Right atrium auricular region (tissue), 2 donors: ENCODE data around the gene NRIP1. TPM values are rescaled to one million over a fixed set of nuclear protein-coding genes. Genes with fewer than 3 reads are reported as not detected.

ENCODE experiments used
- DNase-seq: peaks from one replicate; pipeline ENCODE4 v3.0.0-alpha.2; 2019; ENCODE audit warnings: low spot score
- H3K27ac ChIP-seq, 2 donors: fragments of 200-600 bp; sonication (generic); 1 replicate in 1 of 2; 2 replicates in 1 of 2; pipeline ENCODE4 v1.5.1; 2016 to 2019
- H3K27me3 ChIP-seq, 2 donors: fragments of 200-600 bp; sonication (generic); one replicate each; pipeline versions ENCODE4 v1.5.1 to v1.6.0; 2017 to 2019
- H3K36me3 ChIP-seq: fragments of 200-600 bp; sonication (generic); one replicate; pipeline ENCODE4 v1.5.1; 2016
- H3K4me1 ChIP-seq, 2 donors: fragments of 200-600 bp; sonication (generic); one replicate each; pipeline versions ENCODE4 v1.5.1 to v1.6.0; 2017 to 2019
- H3K4me3 ChIP-seq, 2 donors: fragments of 200-600 bp; sonication (generic); 1 replicate in 1 of 2; 2 replicates in 1 of 2; pipeline ENCODE4 v1.5.1; 2017 to 2019; ENCODE audit warnings: mild to moderate bottlenecking in 1 of 2, moderate library complexity in 1 of 2
- H3K9me3 ChIP-seq, 2 donors: fragments of 200-600 bp; sonication (generic); one replicate each; pipeline ENCODE4 v1.5.1; 2019
- total RNA-seq, 2 donors: library from RNA; depleted of rRNA; stranded (reverse); fragments of >200 nt; gene quantifications; one replicate each; pipeline ENCODE4 v1.1.0, GENCODE V29; 2016
- TF ChIP-seq, protein P1 (sequence below), 2 donors: fragments of 200-600 bp; sonication (generic); IDR thresholded peaks; one replicate each; pipeline ENCODE4 v1.5.1; 2019; ENCODE audit warnings: antibody characterized with exemption in 2 of 2

NRIP1 gene
- total RNA-seq, 2 donors from 2014 or later: 15.5 to 16.0 TPM

DNA sequence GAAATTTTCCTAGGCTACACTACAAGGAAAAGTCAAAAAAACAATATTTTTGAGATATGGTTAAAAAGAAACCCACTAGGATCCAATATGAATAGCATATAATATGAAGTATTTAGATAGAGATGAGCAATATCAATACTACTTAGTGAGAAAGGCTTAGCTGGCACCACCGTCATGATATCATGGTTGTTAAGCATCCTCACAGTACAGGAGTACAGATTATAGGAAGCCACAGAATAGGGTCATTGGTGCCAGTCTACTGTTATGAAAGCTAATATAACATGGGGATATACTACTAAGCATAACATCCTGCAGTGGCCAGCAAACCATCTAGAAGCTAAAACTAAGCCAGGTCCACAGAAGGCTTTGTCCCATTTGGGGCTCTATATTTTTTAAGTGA is 28.4 kb upstream of the NRIP1 start:
- no peak overlapping the region for H3K27ac ChIP-seq
- no peaks in the 10 kb centered on the region for H3K4me1 ChIP-seq
- H3K36me3 ChIP-seq: no peaks in the 10 kb centered on the region
- H3K9me3 ChIP-seq: no peaks in the 10 kb centered on the region
- no peak for DNase-seq
- TF ChIP-seq, protein P1, sequence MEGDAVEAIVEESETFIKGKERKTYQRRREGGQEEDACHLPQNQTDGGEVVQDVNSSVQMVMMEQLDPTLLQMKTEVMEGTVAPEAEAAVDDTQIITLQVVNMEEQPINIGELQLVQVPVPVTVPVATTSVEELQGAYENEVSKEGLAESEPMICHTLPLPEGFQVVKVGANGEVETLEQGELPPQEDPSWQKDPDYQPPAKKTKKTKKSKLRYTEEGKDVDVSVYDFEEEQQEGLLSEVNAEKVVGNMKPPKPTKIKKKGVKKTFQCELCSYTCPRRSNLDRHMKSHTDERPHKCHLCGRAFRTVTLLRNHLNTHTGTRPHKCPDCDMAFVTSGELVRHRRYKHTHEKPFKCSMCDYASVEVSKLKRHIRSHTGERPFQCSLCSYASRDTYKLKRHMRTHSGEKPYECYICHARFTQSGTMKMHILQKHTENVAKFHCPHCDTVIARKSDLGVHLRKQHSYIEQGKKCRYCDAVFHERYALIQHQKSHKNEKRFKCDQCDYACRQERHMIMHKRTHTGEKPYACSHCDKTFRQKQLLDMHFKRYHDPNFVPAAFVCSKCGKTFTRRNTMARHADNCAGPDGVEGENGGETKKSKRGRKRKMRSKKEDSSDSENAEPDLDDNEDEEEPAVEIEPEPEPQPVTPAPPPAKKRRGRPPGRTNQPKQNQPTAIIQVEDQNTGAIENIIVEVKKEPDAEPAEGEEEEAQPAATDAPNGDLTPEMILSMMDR (IDR thresholded peaks at IDR 0.05): no peak
- H3K27me3 ChIP-seq: no peaks in the 10 kb centered on the region
- H3K4me3 ChIP-seq: no peak overlapping the region

DNA sequence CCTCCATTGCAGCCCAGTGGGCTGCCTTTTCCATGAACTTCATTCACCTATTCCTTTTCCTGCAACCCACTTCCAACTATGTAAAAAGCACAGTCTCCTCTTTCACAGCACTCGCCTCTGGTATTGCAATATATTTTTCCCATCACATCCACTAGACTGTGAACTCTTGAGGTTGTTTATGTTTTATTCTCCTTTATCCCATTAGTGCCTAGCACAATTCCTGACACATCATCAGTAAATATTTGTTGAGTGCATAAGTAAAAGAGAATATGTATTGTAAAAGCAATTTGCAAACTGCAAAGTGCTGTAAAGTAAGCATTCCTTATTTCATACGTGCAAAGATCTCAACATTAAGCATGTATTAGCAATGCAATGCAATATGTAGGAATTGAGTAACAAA is 27.9 kb upstream of the NRIP1 start:
- H3K9me3 ChIP-seq: no peaks in the 10 kb centered on the region
- H3K4me3 ChIP-seq: no peak overlapping the region
- no peaks in the 10 kb centered on the region for H3K27me3 ChIP-seq
- H3K27ac ChIP-seq: no peak overlapping the region
- no peaks in the 10 kb centered on the region for H3K36me3 ChIP-seq
- TF ChIP-seq, protein P1 (IDR thresholded peaks at IDR 0.05): no peak
- H3K4me1 ChIP-seq: no peaks in the 10 kb centered on the region
- DNase-seq: no peak

DNA sequence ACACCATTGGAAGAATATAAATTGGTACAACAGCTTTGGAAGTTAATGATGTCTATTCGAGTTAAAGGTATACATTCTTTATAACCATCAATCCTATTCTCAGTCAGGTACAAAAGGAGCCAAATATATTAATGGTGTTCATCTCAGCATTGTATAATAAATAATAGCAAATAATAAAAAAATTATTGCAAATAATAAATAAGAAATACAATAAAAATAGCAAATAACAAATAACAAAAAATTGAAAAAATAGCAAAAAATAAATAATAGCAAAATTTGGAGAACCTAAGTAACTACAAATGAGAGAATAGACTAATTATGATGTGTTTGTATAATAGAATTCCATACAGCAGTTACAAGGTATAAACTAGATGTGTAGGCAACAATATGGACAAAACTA is 25.6 kb upstream of the NRIP1 start:
- Histone ChIP-seq H3K27me3 (no peaks in the 10 kb centered on the region), H3K9me3 (no peaks in the 10 kb centered on the region), H3K36me3 (no peaks in the 10 kb centered on the region), H3K4me1 (no peaks in the 10 kb centered on the region), H3K27ac (no peak overlapping the region), H3K4me3 (no peak overlapping the region)
- no peak for DNase-seq
- TF ChIP-seq, protein P1 (IDR thresholded peaks at IDR 0.05): no peak

DNA sequence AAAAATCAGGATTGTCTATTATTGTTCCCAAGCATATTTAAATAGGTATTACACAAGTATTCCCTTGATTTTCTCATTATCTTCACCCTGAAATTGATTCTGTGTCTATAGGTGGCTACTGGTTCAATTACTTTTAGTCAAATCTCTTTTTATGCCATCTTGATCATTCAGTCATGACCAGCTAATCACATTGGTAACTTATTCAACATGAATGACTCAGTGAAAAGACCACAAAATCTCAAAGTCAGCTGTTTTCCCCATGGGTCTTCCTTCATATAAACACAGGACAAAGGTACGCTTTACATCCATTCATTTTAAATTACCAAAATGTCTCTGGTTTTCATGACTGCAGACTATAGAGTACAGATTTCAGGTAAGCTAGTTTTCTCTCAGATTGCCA is 23.7 kb upstream of the NRIP1 start:
- Histone ChIP-seq H3K4me3 (no peak overlapping the region), H3K27me3 (no peaks in the 10 kb centered on the region), H3K36me3 (no peaks in the 10 kb centered on the region), H3K9me3 (no peaks in the 10 kb centered on the region), H3K4me1 (peaks cover 0 to 5% of the 10 kb centered on the region in 2 donors), H3K27ac (no peak overlapping the region)
- DNase-seq: no peak
- TF ChIP-seq, protein P1 (IDR thresholded peaks at IDR 0.05): no peak

DNA sequence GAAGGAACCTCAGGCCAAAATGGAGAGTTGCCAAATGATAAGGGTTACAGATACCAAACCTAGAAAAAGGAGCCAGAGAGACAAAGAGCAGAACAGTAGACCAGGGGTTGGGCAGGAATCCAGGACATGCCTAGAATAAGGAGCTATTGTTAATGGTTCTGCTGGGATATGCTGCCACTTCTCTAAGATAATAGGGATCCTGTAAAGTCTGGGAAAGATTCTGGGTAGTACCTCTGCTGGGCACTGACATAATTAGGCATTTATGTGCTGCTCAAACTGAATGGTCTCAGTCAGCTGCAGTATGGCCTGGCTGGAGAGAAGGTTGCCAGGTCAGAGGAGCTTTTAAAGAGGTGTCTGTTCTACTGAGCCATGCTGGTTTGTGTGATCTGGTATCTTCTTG is 19.9 kb upstream of the NRIP1 start:
- TF ChIP-seq, protein P1 (IDR thresholded peaks at IDR 0.05): no peak
- Histone ChIP-seq H3K27ac (no peak overlapping the region), H3K4me3 (no peak overlapping the region), H3K4me1 (peaks cover 0 to 5% of the 10 kb centered on the region in 2 donors), H3K36me3 (no peaks in the 10 kb centered on the region), H3K9me3 (no peaks in the 10 kb centered on the region), H3K27me3 (no peaks in the 10 kb centered on the region)
- no peak for DNase-seq

DNA sequence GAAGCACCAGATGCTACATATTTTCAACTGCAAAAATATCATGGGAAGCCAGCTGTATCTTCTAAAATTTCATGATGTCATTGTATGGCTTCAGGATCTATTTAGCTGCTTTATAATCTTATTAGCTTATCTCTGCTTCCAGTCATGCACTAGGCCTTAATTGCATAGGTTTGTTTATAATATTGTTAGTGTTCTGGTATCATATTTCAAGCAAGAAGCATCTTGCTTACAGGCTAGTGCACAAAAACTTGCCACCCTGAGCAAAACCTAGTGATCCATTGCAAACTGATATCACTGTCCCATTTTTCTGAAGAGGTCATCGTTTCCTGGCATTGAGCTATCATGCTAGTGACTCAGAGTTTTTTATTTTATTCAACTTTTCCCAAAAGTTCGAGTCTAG is 15.7 kb upstream of the NRIP1 start:
- H3K27me3 ChIP-seq: no peaks in the 10 kb centered on the region
- DNase-seq: no peak
- H3K4me1 ChIP-seq: peaks cover 0 to 5% of the 10 kb centered on the region in 2 donors
- H3K27ac ChIP-seq: no peak overlapping the region
- H3K9me3 ChIP-seq: no peaks in the 10 kb centered on the region
- no peak overlapping the region for H3K4me3 ChIP-seq
- TF ChIP-seq, protein P1 (IDR thresholded peaks at IDR 0.05): no peak
- H3K36me3 ChIP-seq: no peaks in the 10 kb centered on the region
